Measurements from ENCODE around the gene IGFBPL1.

IGFBPL1 gene

DNA sequence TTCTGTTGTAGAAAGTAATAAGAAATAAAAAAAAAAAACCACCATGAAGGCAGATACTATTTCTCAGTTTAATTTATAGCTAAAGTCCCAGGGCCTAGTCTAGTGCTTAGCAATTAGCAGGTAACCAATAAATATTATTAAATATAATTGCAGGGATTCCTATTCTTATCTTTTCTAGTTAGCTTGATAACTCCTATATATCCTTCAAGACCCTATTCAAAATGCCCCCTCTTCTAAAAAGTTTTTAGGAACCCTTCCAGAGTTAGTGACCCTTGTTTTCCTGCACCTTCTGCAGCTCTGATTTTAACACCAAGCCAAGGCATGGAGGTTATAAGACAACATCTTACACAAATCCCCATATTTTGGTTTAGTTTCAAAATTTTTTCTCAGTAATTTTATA lies 56.4 kb downstream of the IGFBPL1 start:
- Mint-ChIP-seq H3K4me1 (ENCODE audit: low read depth) (peaks cover 2% of the 10 kb centered on the region), H3K36me3 (no peaks in the 10 kb centered on the region), H3K27ac (no peak overlapping the region), H3K9me3 (ENCODE audit: low read depth) (no peaks in the 10 kb centered on the region), H3K4me3 (no peak overlapping the region), H3K27me3 (peaks cover 9% of the 10 kb centered on the region)

DNA sequence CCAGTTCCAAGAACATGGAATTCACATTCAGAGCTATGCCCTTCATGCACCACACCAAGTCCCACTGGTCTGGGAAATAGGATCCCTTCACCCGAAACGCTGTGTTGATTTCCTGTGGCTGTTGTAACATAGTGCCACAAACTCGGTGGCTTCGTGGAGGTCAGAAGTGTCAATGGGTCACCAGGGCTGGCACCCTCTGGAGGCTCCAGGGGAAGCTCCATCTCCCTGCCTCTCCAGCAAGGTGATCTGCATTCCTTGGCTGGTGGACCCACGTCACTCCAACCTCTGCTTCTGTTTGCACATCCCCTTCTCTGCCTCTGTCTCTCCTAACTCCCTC lies 60.7 kb downstream of the IGFBPL1 start:
- Mint-ChIP-seq H3K27ac (no peak overlapping the region), H3K27me3 (peaks cover 9% of the 10 kb centered on the region), H3K4me3 (no peak overlapping the region), H3K4me1 (ENCODE audit: low read depth) (peaks cover 2% of the 10 kb centered on the region), H3K36me3 (no peaks in the 10 kb centered on the region), H3K9me3 (ENCODE audit: low read depth) (no peaks in the 10 kb centered on the region)

DNA sequence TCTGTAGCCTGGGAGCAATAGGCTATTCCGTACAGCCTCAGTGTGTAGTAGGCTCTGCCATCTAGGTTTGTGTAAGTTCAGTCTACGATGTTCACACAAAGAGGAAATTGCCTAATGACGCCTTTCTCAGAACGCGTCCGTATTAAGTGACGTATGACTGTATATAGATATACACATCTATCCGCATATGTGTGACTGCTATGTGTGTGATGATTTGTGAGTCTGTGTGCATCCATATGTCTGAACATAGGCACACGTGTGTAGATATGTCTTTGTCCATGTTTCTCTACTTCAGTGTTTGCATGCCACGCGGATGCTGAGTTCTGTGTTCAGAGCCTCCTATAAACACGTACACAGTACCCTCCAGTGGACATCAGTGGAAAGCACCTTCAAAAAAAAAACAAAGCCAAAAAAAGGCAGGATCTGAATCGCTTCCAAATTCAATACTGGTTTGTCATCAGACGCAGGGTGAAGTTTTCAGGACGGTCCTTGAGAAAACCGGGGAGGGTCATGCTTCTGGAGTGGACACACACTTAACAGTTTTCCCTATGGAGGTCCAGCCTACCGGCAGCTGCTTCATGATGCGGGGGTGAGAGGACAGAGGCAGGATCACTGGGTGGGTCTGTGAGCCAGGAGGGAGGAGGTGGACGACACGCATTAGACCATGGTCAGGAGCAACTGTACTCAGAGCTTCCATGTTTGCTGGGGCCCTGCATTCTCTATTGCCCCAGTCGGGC lies 61.2 kb downstream of the IGFBPL1 start:
- Mint-ChIP-seq H3K4me3 (peak overlapping the region; percentile 62), H3K27ac (no peak overlapping the region), H3K9me3 (ENCODE audit: low read depth) (no peaks in the 10 kb centered on the region), H3K36me3 (no peaks in the 10 kb centered on the region), H3K27me3 (peaks cover 9% of the 10 kb centered on the region), H3K4me1 (ENCODE audit: low read depth) (peaks cover 2% of the 10 kb centered on the region)

- no peak overlapping the region for H3K4me3 Mint-ChIP-seq
- H3K4me1 Mint-ChIP-seq (ENCODE audit: low read depth): peaks cover 2% of the 10 kb centered on the region
- H3K9me3 Mint-ChIP-seq (ENCODE audit: low read depth): no peaks in the 10 kb centered on the region
- H3K36me3 Mint-ChIP-seq: no peaks in the 10 kb centered on the region
- peaks cover 7% of the 10 kb centered on the region for H3K27me3 Mint-ChIP-seq
- no peak overlapping the region for H3K27ac Mint-ChIP-seq
Measured at GRCh38 chr9:38361473-38361850, 62.8 kb downstream of the IGFBPL1 start.

DNA sequence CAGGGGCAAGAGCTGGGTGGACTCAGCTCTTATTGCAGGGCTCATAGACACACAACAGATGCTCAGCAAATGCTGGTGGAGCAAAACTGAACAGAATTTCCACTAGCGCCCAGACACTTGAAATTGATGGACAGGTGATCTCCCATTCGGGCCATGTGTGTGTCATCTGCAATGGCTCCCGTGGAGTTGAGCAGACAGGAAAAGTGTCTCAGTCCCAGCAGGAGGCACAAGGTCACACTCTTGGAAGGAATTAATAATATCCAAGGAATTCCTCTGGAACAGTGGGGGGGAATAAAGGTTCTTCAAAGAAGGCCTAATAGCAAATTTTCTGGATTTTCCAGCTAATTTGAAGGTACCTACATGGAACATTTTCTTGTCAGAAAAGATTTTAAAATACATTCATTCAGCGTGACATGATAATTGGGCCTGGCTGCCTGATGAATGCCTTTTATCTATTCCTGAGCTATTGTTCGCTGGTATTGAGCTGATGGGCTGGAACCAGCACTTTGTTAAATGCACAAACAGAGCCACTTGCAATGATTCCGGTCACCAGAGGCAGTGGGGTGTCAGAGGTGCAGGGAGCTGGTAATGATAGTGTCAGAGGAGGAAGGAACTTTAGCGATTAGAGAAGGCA lies 63.3 kb downstream of the IGFBPL1 start:
- H3K4me1 Mint-ChIP-seq (ENCODE audit: low read depth): peaks cover 2% of the 10 kb centered on the region
- no peaks in the 10 kb centered on the region for H3K36me3 Mint-ChIP-seq
- no peak overlapping the region for H3K27ac Mint-ChIP-seq
- H3K9me3 Mint-ChIP-seq (ENCODE audit: low read depth): no peaks in the 10 kb centered on the region
- no peak overlapping the region for H3K4me3 Mint-ChIP-seq
- peaks cover 7% of the 10 kb centered on the region for H3K27me3 Mint-ChIP-seq

DNA sequence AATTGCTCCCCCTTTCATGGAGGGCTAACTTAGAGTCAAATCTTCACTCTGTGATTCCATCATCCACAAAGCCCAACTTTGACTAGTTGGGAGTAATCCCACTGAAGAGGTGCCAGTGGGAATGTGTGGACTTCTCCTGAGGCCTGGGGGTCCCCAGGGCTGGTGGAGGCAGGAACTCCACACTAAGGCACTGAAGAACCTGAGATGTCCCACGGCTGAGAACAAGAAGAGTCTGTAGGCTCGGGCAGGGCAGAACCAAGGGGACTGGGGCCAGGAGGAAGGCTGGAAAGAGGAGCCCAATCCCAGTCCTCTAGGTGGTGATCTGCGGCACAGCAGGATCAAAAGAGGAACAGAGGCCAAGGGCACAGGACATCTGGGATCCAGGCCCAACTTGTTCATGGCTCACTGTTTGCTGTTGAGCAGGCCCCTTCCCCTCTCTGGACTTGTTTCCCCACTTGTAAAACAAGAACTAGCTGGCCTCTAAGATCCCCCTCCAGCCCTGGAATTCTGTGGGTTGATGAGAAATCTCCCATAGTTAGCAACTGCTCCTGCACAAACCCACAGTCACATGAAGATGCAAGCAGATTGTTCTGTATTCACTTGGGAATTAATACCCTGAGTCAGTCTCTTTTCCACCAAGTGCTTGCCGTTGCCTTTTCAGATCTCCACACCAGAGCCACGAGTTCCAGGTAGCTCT lies 64.4 kb downstream of the IGFBPL1 start:
- Mint-ChIP-seq H3K36me3 (no peaks in the 10 kb centered on the region), H3K27ac (no peak overlapping the region), H3K9me3 (ENCODE audit: low read depth) (no peaks in the 10 kb centered on the region), H3K27me3 (peaks cover 5% of the 10 kb centered on the region), H3K4me1 (ENCODE audit: low read depth) (peaks cover 2% of the 10 kb centered on the region), H3K4me3 (no peak overlapping the region)

DNA sequence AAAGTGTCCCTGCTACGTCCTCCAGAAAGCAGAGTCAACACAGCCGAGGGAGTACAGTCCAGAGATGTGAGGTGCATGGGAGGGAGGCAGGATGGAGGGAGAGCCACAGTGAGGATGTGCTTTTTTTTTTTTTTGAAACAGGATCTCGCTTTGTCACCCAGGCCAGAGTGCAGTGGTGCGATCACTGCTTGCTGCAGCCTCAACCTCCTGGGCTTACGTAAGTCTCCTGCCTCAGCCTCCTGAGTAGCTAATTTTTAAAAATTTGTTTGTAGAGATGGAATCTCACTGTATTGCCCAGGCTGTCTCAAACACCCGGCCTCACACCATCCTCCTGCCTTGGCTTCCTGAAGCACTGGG lies 65.0 kb downstream of the IGFBPL1 start:
- peaks cover 5% of the 10 kb centered on the region for H3K27me3 Mint-ChIP-seq
- H3K4me3 Mint-ChIP-seq: no peak overlapping the region
- H3K4me1 Mint-ChIP-seq (ENCODE audit: low read depth): peaks cover 2% of the 10 kb centered on the region
- H3K36me3 Mint-ChIP-seq: no peaks in the 10 kb centered on the region
- no peak overlapping the region for H3K27ac Mint-ChIP-seq
- no peaks in the 10 kb centered on the region for H3K9me3 Mint-ChIP-seq (ENCODE audit: low read depth)

DNA sequence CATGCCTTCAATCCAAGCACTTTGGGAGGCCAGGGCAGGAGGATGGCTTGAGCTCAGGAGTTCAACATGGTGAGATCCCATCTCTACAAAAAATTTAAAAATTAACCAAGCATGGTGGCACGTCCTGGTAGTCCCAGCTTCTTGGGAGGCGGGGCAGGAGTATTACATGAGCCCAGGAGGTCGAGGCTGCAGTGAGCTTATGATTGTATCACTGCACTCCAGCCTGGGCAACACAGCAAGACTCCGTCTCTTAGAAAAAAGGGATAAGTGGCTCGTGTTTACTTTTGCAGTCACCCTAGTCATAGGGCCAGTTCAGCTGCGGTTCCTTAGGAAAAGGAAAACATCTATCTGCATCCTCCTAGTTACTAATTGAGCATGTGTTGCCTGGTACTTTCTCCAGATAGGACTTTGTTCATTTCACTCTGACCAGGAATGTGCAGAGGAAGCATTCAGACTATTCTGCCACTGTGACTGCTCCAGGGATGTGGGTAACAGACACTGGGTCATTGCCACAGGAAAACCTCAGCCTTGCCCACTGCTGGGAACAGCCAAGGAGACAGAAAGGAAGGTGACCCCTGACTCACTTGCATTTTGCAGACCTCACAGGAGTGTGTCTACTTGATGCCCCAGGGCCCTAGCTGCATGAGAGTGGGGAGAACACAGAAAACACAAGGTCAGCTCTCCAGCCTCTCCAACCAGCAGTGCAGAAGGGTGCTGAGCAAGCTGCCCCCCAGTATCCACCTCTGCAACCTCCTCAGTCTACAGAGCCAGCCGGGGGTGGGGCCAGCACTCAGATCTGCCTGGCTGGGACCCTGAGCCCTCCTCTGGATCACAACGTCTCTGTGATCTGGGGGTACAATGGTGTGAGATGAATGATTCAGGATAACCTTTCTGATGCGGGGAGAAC lies 65.6 kb downstream of the IGFBPL1 start:
- Mint-ChIP-seq H3K4me1 (ENCODE audit: low read depth) (peaks cover 2% of the 10 kb centered on the region), H3K9me3 (ENCODE audit: low read depth) (no peaks in the 10 kb centered on the region), H3K4me3 (no peak overlapping the region), H3K36me3 (no peaks in the 10 kb centered on the region), H3K27me3 (peaks cover 2% of the 10 kb centered on the region), H3K27ac (no peak overlapping the region)

GRCh38 chr9:38357350-38358114 lies 66.7 kb downstream of the IGFBPL1 start:
- no peaks in the 10 kb centered on the region for H3K27me3 Mint-ChIP-seq

DNA sequence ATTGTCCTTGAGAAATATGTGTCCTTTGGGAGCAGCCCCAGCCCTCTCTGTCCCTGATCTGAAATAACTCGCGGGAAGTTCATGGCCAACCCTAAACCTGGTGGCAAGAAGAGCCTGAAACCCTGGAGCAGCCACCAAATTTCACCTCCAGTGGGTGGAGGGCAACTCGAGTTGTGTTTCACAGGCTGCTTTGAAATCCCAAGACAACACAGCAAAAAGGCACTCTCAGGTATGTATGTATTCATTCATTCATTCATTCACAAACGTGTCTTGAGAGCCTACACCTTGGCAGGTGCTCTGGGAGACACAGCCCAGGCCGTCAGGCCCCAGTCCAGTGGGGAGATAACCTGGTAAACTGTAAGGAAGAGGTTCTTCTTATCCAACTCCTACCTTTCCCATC lies 67.4 kb downstream of the IGFBPL1 start:
- Mint-ChIP-seq H3K4me3 (no peak overlapping the region), H3K27ac (no peak overlapping the region), H3K4me1 (ENCODE audit: low read depth) (no peaks in the 10 kb centered on the region), H3K27me3 (no peaks in the 10 kb centered on the region), H3K9me3 (ENCODE audit: low read depth) (no peaks in the 10 kb centered on the region), H3K36me3 (no peaks in the 10 kb centered on the region)

More at GRCh38 chr9:38357350-38358114, 66.7 kb downstream of the IGFBPL1 start:
- Mint-ChIP-seq H3K9me3 (ENCODE audit: low read depth) (no peaks in the 10 kb centered on the region), H3K27ac (no peak overlapping the region), H3K4me3 (no peak overlapping the region), H3K4me1 (ENCODE audit: low read depth) (no peaks in the 10 kb centered on the region), H3K36me3 (no peaks in the 10 kb centered on the region)
